HepG2 (cell line): ENCODE results near the gene PYCARD. TPM values are rescaled to one million over a fixed set of nuclear protein-coding genes. Genes with fewer than 3 reads are reported as not detected.

Experiments used
- CREB3 ChIP-seq: sonication (generic); formaldehyde crosslinking; IDR thresholded peaks from 2 replicates; pipeline ENCODE4 v1.5.0; 2020; ENCODE audit warnings: missing genetic modification reagents
- ESRRA ChIP-seq: sonication (generic); formaldehyde crosslinking; IDR thresholded peaks from 2 replicates; pipeline ENCODE4 v1.5.1; 2020; ENCODE audit warnings: mild to moderate bottlenecking, low read depth, missing genetic modification reagents
- HINFP ChIP-seq: sonication (generic); formaldehyde crosslinking; IDR thresholded peaks from 2 replicates; pipeline ENCODE4 v1.4.0; 2020; ENCODE audit warnings: low read depth, mild to moderate bottlenecking, missing genetic modification reagents
- HNF4G ChIP-seq, 2 experiments: sonication (generic) in 1 of 2; formaldehyde crosslinking in 1 of 2; IDR thresholded peaks; 2 replicates each; pipeline versions ENCODE4 v1.4.0 to v1.6.1; 2011 to 2020; ENCODE audit warnings: borderline replicate concordance in 2 of 2, low read depth in 2 of 2, mild to moderate bottlenecking in 2 of 2, low read length in 1 of 2, missing genetic modification reagents in 1 of 2, moderate library complexity in 1 of 2
- KDM1A ChIP-seq: IDR thresholded peaks from 2 replicates; pipeline ENCODE4 v1.6.1; 2016; ENCODE audit warnings: missing compliant biosample characterization
- MEIS2 ChIP-seq: sonication (generic); formaldehyde crosslinking; IDR thresholded peaks from 2 replicates; pipeline ENCODE4 v1.9.0; 2021; ENCODE audit warnings: mild to moderate bottlenecking, missing genetic modification reagents
- MTA3 ChIP-seq: sonication (generic); formaldehyde crosslinking; IDR thresholded peaks from 2 replicates; pipeline ENCODE4 v1.4.0; 2020; ENCODE audit warnings: missing genetic modification reagents
- MXD1 ChIP-seq: sonication (generic); formaldehyde crosslinking; IDR thresholded peaks from 2 replicates; pipeline ENCODE4 v1.4.0; 2020; ENCODE audit warnings: mild to moderate bottlenecking, missing genetic modification reagents
- NR3C1 ChIP-seq: sonication (generic); formaldehyde crosslinking; IDR thresholded peaks from 2 replicates; pipeline ENCODE4 v1.4.0; 2020; ENCODE audit warnings: missing genetic modification reagents
- PITX1 ChIP-seq: sonication (generic); formaldehyde crosslinking; IDR thresholded peaks from 2 replicates; pipeline ENCODE4 v1.5.1; 2020; ENCODE audit warnings: mild to moderate bottlenecking, missing genetic modification reagents
- PLRG1 ChIP-seq: fragments of 450-650 bp; conservative IDR thresholded peaks from 2 replicates; pipeline ENCODE4 v1.6.1; 2016
- RCOR2 ChIP-seq: IDR thresholded peaks from 2 replicates; pipeline ENCODE4 v1.6.1; 2016; ENCODE audit warnings: missing biosample characterization, missing genetic modification reagents
- SP2 ChIP-seq: sonication (generic); formaldehyde crosslinking; IDR thresholded peaks from 2 replicates; pipeline ENCODE4 v1.5.1; 2020; ENCODE audit warnings: mild to moderate bottlenecking, missing genetic modification reagents
- SRSF4 ChIP-seq: fragments of 200-400 bp; formaldehyde crosslinking; IDR thresholded peaks from one replicate; pipeline ENCODE4 v1.6.1; 2018; ENCODE audit warnings: mild to moderate bottlenecking, low read depth, low read length, moderate library complexity; ENCODE audit not compliant: poor library complexity, severe bottlenecking
- THAP8 ChIP-seq: sonication (generic); formaldehyde crosslinking; IDR thresholded peaks from 2 replicates; pipeline ENCODE4 v1.5.1; 2020; ENCODE audit warnings: missing genetic modification reagents, mild to moderate bottlenecking, borderline replicate concordance
- U2AF2 ChIP-seq: fragments of 200-400 bp; formaldehyde crosslinking; IDR thresholded peaks from 2 replicates; pipeline ENCODE4 v1.6.1; 2017; ENCODE audit warnings: low read depth, mild to moderate bottlenecking, low read length
- XBP1 ChIP-seq: sonication (generic); formaldehyde crosslinking; IDR thresholded peaks from 2 replicates; pipeline ENCODE4 v1.5.0; 2020; ENCODE audit warnings: missing genetic modification reagents
- ZBTB14 ChIP-seq: sonication (generic); formaldehyde crosslinking; IDR thresholded peaks from 2 replicates; pipeline ENCODE4 v1.4.0; 2020; ENCODE audit warnings: missing genetic modification reagents
- ZFX ChIP-seq: sonication (generic); formaldehyde crosslinking; IDR thresholded peaks from 2 replicates; pipeline ENCODE4 v1.4.0; 2020; ENCODE audit warnings: mild to moderate bottlenecking, low read depth, missing genetic modification reagents, moderate library complexity
- ZNF331 ChIP-seq: sonication (generic); formaldehyde crosslinking; IDR thresholded peaks from 2 replicates; pipeline ENCODE4 v1.4.0; 2020; ENCODE audit warnings: missing genetic modification reagents
- ZNF335 ChIP-seq: sonication (generic); formaldehyde crosslinking; IDR thresholded peaks from 2 replicates; pipeline ENCODE4 v1.4.0; 2020; ENCODE audit warnings: missing genetic modification reagents
- ZNF550 ChIP-seq: sonication (generic); formaldehyde crosslinking; IDR thresholded peaks from 2 replicates; pipeline ENCODE4 v1.4.0; 2020; ENCODE audit warnings: mild to moderate bottlenecking, missing genetic modification reagents, borderline replicate concordance
- ZNF567 ChIP-seq: sonication (generic); formaldehyde crosslinking; IDR thresholded peaks from 2 replicates; pipeline ENCODE4 v1.8.1; 2023; ENCODE audit warnings: mild to moderate bottlenecking, missing genetic modification reagents, borderline replicate concordance
- ZNF605 ChIP-seq: sonication (generic); formaldehyde crosslinking; IDR thresholded peaks from 2 replicates; pipeline ENCODE4 v1.8.0; 2022; ENCODE audit warnings: mild to moderate bottlenecking, missing genetic modification reagents
- ZNF703 ChIP-seq: sonication (generic); formaldehyde crosslinking; IDR thresholded peaks from 2 replicates; pipeline ENCODE4 v1.5.1; 2020; ENCODE audit warnings: missing genetic modification reagents, mild to moderate bottlenecking, moderate library complexity, borderline replicate concordance
- ZNF768 ChIP-seq: sonication (generic); formaldehyde crosslinking; IDR thresholded peaks from 2 replicates; pipeline ENCODE4 v1.4.0; 2020; ENCODE audit warnings: missing genetic modification reagents
- polyA plus RNA-seq, 8 experiments: library from polyadenylated mRNA; depleted of rRNA in 3 of 8; stranded (reverse) in 7 of 8; unstranded in 1 of 8; fragments of >200 nt; fragmentation: Illumina TruSeq in 4 of 8; extraction: Trizol in 4 of 8; gene quantifications; 2 replicates each; pipeline versions ENCODE4 v1.2.1 to v1.2.3, GENCODE V29; 2011 to 2016; ENCODE audit warnings: low read depth in 4 of 8, missing spikeins in 1 of 8, mixed read lengths in 1 of 8; ENCODE audit not compliant: insufficient read depth in 1 of 8
- total RNA-seq, 5 experiments: library from RNA; depleted of rRNA; stranded (reverse); fragments of >200 nt; fragmentation: Illumina TruSeq; extraction: Trizol; gene quantifications; 2 replicates each; pipeline ENCODE4 v1.2.3, GENCODE V29; 2016; ENCODE audit warnings: low read depth in 1 of 5

Gene PYCARD
- total and polyA plus RNA-seq, 2 of the 13 experiments (the other 11 are each of a cell fraction or from before 2014, with no cell fraction given), result 4.8 to 9.2 TPM

GRCh38 chr16:31179219-31179746 lies 23.3 kb downstream of the PYCARD start (continued):
- TF ChIP-seq ZBTB14, result no peak
- no peak for TF ChIP-seq HINFP (CRISPR knock-in tag)
- peak; percentile 18; the same call in 1 of the 2 replicates for TF ChIP-seq PITX1 (CRISPR knock-in tag)
- peak; percentile 16; the same call in 1 of the 2 replicates for TF ChIP-seq MEIS2 (CRISPR knock-in tag)
- peak; percentile 99 for TF ChIP-seq ZNF768
- TF ChIP-seq ZNF703, result no peak
- peak; percentile 21; the same call in 1 of the 2 replicates for TF ChIP-seq KDM1A (CRISPR knock-in tag)
- no peak for TF ChIP-seq ZNF605 (CRISPR knock-in tag)
- no peak for TF ChIP-seq U2AF2
- no peak; the same call in 1 of the 2 replicates for TF ChIP-seq CREB3
- TF ChIP-seq MTA3 (CRISPR knock-in tag), result 0 out of 2 replicates have a peak, but pooled peaks have one; percentile 65
- peak; percentile 77 for TF ChIP-seq ZFX (CRISPR knock-in tag)
- no peak for TF ChIP-seq ZNF331 (CRISPR knock-in tag)
- TF ChIP-seq HNF4G (IDR thresholded peaks at IDR 0.05; ENCODE audit: borderline replicate concordance, low read depth, low read length), result no peak
- peak; percentile 33; the same call in 1 of the 2 replicates for TF ChIP-seq HNF4G (CRISPR knock-in tag; IDR thresholded peaks at IDR 0.05; ENCODE audit: borderline replicate concordance, low read depth)
- TF ChIP-seq XBP1 (CRISPR knock-in tag), result peak; percentile 28; the same call in 1 of the 2 replicates
- TF ChIP-seq ZNF550, result peak; percentile 96
- TF ChIP-seq RCOR2 (CRISPR knock-in tag), result 0 out of 2 replicates have a peak, but pooled peaks have one; percentile 5
- TF ChIP-seq NR3C1 (CRISPR knock-in tag), result no peak
- TF ChIP-seq THAP8 (CRISPR knock-in tag), result peak; percentile 87; the same call in 1 of the 2 replicates
- no peak for TF ChIP-seq PLRG1
- no peak for TF ChIP-seq MXD1 (CRISPR knock-in tag)
- TF ChIP-seq ZNF335, result 0 out of 2 replicates have a peak, but pooled peaks have one; percentile 54
- TF ChIP-seq ESRRA (CRISPR knock-in tag), result no peak
- no peak for TF ChIP-seq SP2
- TF ChIP-seq SRSF4, result no peak
- 0 out of 2 replicates have a peak, but pooled peaks have one; percentile 77 for TF ChIP-seq ZNF567
